Measurements from ENCODE around the gene CNTN1.

DNA sequence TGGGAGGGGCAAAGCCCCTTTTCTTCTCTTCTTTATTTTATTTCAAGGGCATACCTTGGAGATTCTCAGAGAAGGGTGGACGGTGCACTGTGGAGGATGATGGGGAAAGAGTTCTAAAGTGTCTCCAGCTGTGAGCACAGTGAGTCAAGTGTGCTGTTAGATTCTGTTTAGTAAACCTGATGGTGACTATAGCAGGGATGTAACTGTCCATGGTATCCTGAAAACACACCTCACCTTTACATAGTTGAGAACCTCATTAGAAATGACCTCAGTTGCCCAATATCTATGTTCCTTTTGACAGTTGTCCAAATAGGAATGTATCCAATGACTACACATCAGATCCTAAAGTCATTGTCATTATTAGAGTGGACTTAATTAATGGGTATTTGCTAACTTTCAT is 38.0 kb downstream of the CNTN1 start:
- TF ChIP-seq POLR2AphosphoS5 (IDR thresholded peaks at IDR 0.05; ENCODE audit: borderline replicate concordance, low read depth, low read length) (no peak), EZH2 (IDR thresholded peaks at IDR 0.05) (no peak), FOXP2 (optimal IDR thresholded peaks at IDR 0.05; ENCODE audit: control extremely low read depth, extremely low read length, insufficient read depth) (no peak)

Measured in SK-N-MC (cell line).